ENCODE data around the gene UGCG. TPM values are rescaled to one million over a fixed set of nuclear protein-coding genes. Genes with fewer than 3 reads are reported as not detected.

Gene UGCG
- total and polyA plus RNA-seq, 9 of the 15 experiments (the other 6 are each of a cell fraction or from before 2014, with no cell fraction given), result 20.0 to 40.3 (median 29.2) TPM

GRCh38 chr9:111891910-111892499 is 4.6 kb upstream of the UGCG start (continued):
- TF ChIP-seq ZNF431 (CRISPR knock-in tag; IDR thresholded peaks at IDR 0.05) (no peak), MBD2 (IDR thresholded peaks at IDR 0.05; ENCODE audit: borderline replicate concordance, low read depth) (no peak), ARID3A (IDR thresholded peaks at IDR 0.05; ENCODE audit: borderline replicate concordance, low read depth, low read length) (peak; percentile 55; the same call in 1 of the 2 replicates), ZNF740 (CRISPR knock-in tag; IDR thresholded peaks at IDR 0.05) (no peak), ZNF740 (tag; IDR thresholded peaks at IDR 0.05) (no peak), CTBP1 (IDR thresholded peaks at IDR 0.05; ENCODE audit: borderline replicate concordance) (peak; percentile 72; the same call in 1 of the 2 replicates), NCOA4 (IDR thresholded peaks at IDR 0.05; ENCODE audit: partially characterized antibody) (no peak), MCM3 (IDR thresholded peaks at IDR 0.05) (no peak), ZNF41 (CRISPR knock-in tag; conservative IDR thresholded peaks at IDR 0.05) (no peak), RNF219 (CRISPR knock-in tag; IDR thresholded peaks at IDR 0.05) (no peak), E2F4 (CRISPR knock-in tag; IDR thresholded peaks at IDR 0.05; ENCODE audit: low read depth) (no peak), BRD4 (IDR thresholded peaks at IDR 0.05) (no peak), ZNF324 (CRISPR knock-in tag; IDR thresholded peaks at IDR 0.05) (no peak), MITF (IDR thresholded peaks at IDR 0.05) (0 out of 2 replicates have a peak, but pooled peaks have one; percentile 14), FOXP4 (CRISPR knock-in tag; IDR thresholded peaks at IDR 0.05; ENCODE audit: borderline replicate concordance) (no peak), E2F5 (CRISPR knock-in tag; IDR thresholded peaks at IDR 0.05) (no peak)
